Motor neuron (in vitro differentiated cells): Measurements from ENCODE around the gene VPS26B. TPM values are rescaled to one million over a fixed set of nuclear protein-coding genes. Genes with fewer than 3 reads are reported as not detected.
"Not testable (repeated sequence)": the region's sequence is repeated elsewhere in the genome, so short reads cannot be mapped to it uniquely, and the experiment has no call there.

Experiments used
- ATAC-seq, 8 experiments: fragments of 200-7000 bp; cut with Tn5 transposase; replicated peaks in 6 of 8; 2 replicates each; pipeline ENCODE4 v1.8.0; 2021; ENCODE audit warnings: mild to moderate bottlenecking in 8 of 8, moderate library complexity in 8 of 8
- H3K27ac ChIP-seq, 2 donors: fragments of 250-450 bp; sonication (Bioruptor Pico); 2 replicates each; pipeline ENCODE4 v1.9.0; 2021; ENCODE audit warnings: antibody characterized with exemption in 2 of 2, mild to moderate bottlenecking in 2 of 2, moderate library complexity in 1 of 2
- H3K4me1 ChIP-seq, 2 donors: fragments of 250-450 bp; sonication (Bioruptor Pico); replicated peaks in 1 of 2; 2 replicates each; pipeline ENCODE4 v1.6.1; 2021; ENCODE audit warnings: antibody characterized with exemption in 2 of 2, mild to moderate bottlenecking in 2 of 2, moderate library complexity in 1 of 2
- H3K4me3 ChIP-seq, 5 donors: fragments of 250-450 bp; sonication (Bioruptor Pico); 2 replicates each; pipeline ENCODE4 v1.9.0; 2021; ENCODE audit warnings: antibody characterized with exemption in 5 of 5, mild to moderate bottlenecking in 5 of 5, moderate library complexity in 4 of 5
- WGBS, 10 experiments: fragments of 450-650 bp; shearing (Covaris generic); methylation state at CpG; one replicate each; pipeline ENCODE4 v1.0.0; 2022; 5-methylcytosine and 5-hydroxymethylcytosine counted together
- in situ Hi-C, 9 experiments: fragments of 400-800 bp; cut with MboI; loops; one replicate each; pipeline ENCODE4 v1.15.0; 2021; ENCODE audit warnings: low sequenced_read_pairs in 9 of 9, low pct_unique_long_range_greater_than_20kb in 2 of 9; ENCODE audit not compliant: unreplicated experiment in 9 of 9
- total RNA-seq, 8 experiments: library from RNA; unstranded; fragments of 300-600 nt; gene quantifications; 2 replicates each; pipeline versions ENCODE4 v1.2.3 to v1.2.4, GENCODE V29; 2022

VPS26B gene
- total RNA-seq, 8 experiments from 2014 or later = 22.3 to 46.0 (median 37.0) TPM

- Histone ChIP-seq H3K4me1 (peaks cover 2 to 3% of the 10 kb centered on the region in 2 donors), H3K27ac (no peak overlapping the region), H3K4me3 (no peak overlapping the region)
- 70 to 100% (median 88%) methylated on average over 1 to 3 of the region's 4 CpGs; no CpG with 5 or more reads in 4 of the 10 experiments for WGBS, 10 experiments
- no peak for ATAC-seq
- in situ Hi-C loops = no loop called here
These were observed 53.9 kb downstream of the VPS26B start for GRCh38 chr11:134278356-134278755.

GRCh38 chr11:134281635-134282034 is 57.2 kb downstream of the VPS26B start:
- no CpG with 5 or more reads among the region's 17 CpGs for WGBS, 10 experiments
- in situ Hi-C loops, ATAC-seq, H3K27ac ChIP-seq, H3K4me1 ChIP-seq, H3K4me3 ChIP-seq: not testable (repeated sequence)

GRCh38 chr11:134282121-134283045 is 57.9 kb downstream of the VPS26B start:
- ATAC-seq = peak in 1 of 8 experiments; percentile 18

GRCh38 chr11:134283461-134284230 is 59.2 kb downstream of the VPS26B start:
- 27 to 100% (median 85%) methylated on average over 1 to 11 of the region's 16 CpGs; no CpG with 5 or more reads in 4 of the 10 experiments for WGBS, 10 experiments
- H3K27ac ChIP-seq = no peak overlapping the region
- no peak overlapping the region for H3K4me3 ChIP-seq
- no peaks in the 10 kb centered on the region for H3K4me1 ChIP-seq
- in situ Hi-C loops = no loop called here
- ATAC-seq = no peak

More at GRCh38 chr11:134282121-134283045, 57.9 kb downstream of the VPS26B start:
- Histone ChIP-seq H3K27ac (no peak overlapping the region), H3K4me1 (no peaks in the 10 kb centered on the region), H3K4me3 (no peak overlapping the region)
- WGBS, 10 experiments = 45 to 85% (median 73%) methylated on average over 1 to 8 of the region's 22 CpGs; no CpG with 5 or more reads in 2 of the 10 experiments
- in situ Hi-C loops = no loop called here

- H3K27ac ChIP-seq, H3K4me1 ChIP-seq, H3K4me3 ChIP-seq, ATAC-seq, in situ Hi-C loops: not testable (repeated sequence)
- 40 to 100% (median 79%) methylated on average over 1 to 5 of the region's 5 CpGs for WGBS, 10 experiments
These were observed 59.9 kb downstream of the VPS26B start for GRCh38 chr11:134284349-134284748.

- peaks cover 12 to 16% of the 10 kb centered on the region in 2 donors for H3K4me1 ChIP-seq
- 39 to 100% (median 67%) methylated on average over 2 to 8 of the region's 12 CpGs; no CpG with 5 or more reads in 2 of the 10 experiments for WGBS, 10 experiments
- in situ Hi-C loops = no loop called here
- H3K4me3 ChIP-seq = no peak overlapping the region
- no peak for ATAC-seq
- H3K27ac ChIP-seq = no peak overlapping the region
These were observed 63.1 kb downstream of the VPS26B start for GRCh38 chr11:134287561-134287960.

GRCh38 chr11:134288486-134288885 is 64.0 kb downstream of the VPS26B start:
- no peak overlapping the region for H3K4me3 ChIP-seq
- 70 to 100% (median 84%) methylated on average over 1 to 9 of the region's 13 CpGs; no CpG with 5 or more reads in 2 of the 10 experiments for WGBS, 10 experiments
- peaks cover 12 to 16% of the 10 kb centered on the region in 2 donors for H3K4me1 ChIP-seq
- no peak for ATAC-seq
- in situ Hi-C loops = no loop called here
- no peak overlapping the region for H3K27ac ChIP-seq

- no peak for ATAC-seq
- in situ Hi-C loops = no loop called here
- H3K4me1 ChIP-seq = peaks cover 12 to 16% of the 10 kb centered on the region in 2 donors
- H3K27ac ChIP-seq = no peak overlapping the region
- no peak overlapping the region for H3K4me3 ChIP-seq
- 66 to 100% (median 79%) methylated on average over 1 to 4 of the region's 4 CpGs; no CpG with 5 or more reads in 4 of the 10 experiments for WGBS, 10 experiments
These were observed 64.7 kb downstream of the VPS26B start for GRCh38 chr11:134289167-134289566.

- Histone ChIP-seq H3K27ac (no peak overlapping the region), H3K4me1 (peaks cover 12 to 16% of the 10 kb centered on the region in 2 donors), H3K4me3 (no peak overlapping the region)
- WGBS, 10 experiments = 0 to 17% (median 9%) methylated on average over 1 to 4 of the region's 12 CpGs; no CpG with 5 or more reads in 7 of the 10 experiments
- in situ Hi-C loops = no loop called here
- peak; percentile 63 to 99 (median 97) for ATAC-seq
These were observed 65.3 kb downstream of the VPS26B start for GRCh38 chr11:134289789-134290188.

GRCh38 chr11:134290646-134291045 is 66.2 kb downstream of the VPS26B start:
- in situ Hi-C loops = no loop called here
- no peak overlapping the region for H3K27ac ChIP-seq
- WGBS, 10 experiments = 3 to 100% (median 71%) methylated on average over 1 to 5 of the region's 7 CpGs; no CpG with 5 or more reads in 2 of the 10 experiments
- ATAC-seq = no peak
- peaks cover 12 to 16% of the 10 kb centered on the region in 2 donors for H3K4me1 ChIP-seq
- no peak overlapping the region for H3K4me3 ChIP-seq

- ATAC-seq = no peak
- 0 to 100% (median 77%) methylated on average over 2 to 5 of the region's 6 CpGs; no CpG with 5 or more reads in 2 of the 10 experiments for WGBS, 10 experiments
- Histone ChIP-seq H3K4me3 (no peak overlapping the region), H3K4me1 (peaks cover 12 to 16% of the 10 kb centered on the region in 2 donors), H3K27ac (no peak overlapping the region)
- in situ Hi-C loops = no loop called here
These were observed 66.7 kb downstream of the VPS26B start for GRCh38 chr11:134291196-134291595.

GRCh38 chr11:134292661-134293060 is 68.2 kb downstream of the VPS26B start:
- in situ Hi-C loops = no loop called here
- WGBS, 10 experiments = 35 to 90% (median 82%) methylated on average over 2 to 5 of the region's 15 CpGs; no CpG with 5 or more reads in 7 of the 10 experiments

More at GRCh38 chr11:134292661-134293060, 68.2 kb downstream of the VPS26B start:
- Histone ChIP-seq H3K4me1 (peaks cover 12 to 16% of the 10 kb centered on the region in 2 donors), H3K4me3 (no peak overlapping the region), H3K27ac (no peak overlapping the region)
- no peak for ATAC-seq
